ENCODE results near the gene UBIAD1.

The UBIAD1 gene

DNA sequence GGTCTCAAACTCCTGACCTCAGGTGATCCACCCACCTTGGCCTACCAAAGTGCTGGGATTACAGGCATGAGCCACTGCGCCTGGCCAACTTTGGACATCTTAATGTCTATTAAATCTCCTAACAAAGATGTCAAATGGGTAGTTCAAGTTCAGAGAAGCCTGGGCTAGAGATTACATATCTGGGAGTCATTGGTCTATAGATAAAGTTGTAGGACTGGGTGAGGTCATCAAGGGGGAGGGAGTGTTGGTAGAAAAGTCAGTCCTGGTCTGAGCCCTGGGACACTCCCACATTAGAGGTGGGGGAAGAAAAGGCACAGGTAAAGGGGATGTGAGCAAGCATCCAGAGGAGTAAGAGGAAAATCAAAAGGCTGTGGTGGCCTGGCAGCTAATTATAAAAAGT, 6.6 kb downstream of the UBIAD1 start:
- no peak for DNase-seq (ENCODE audit: low read depth, low spot score)
- Histone ChIP-seq H3K4me1 (ENCODE audit: control insufficient read depth, insufficient read depth, low read length) (no peaks in the 10 kb centered on the region; the same call in 1 of the 2 replicates), H3K36me3 (ENCODE audit: control insufficient read depth, insufficient read depth, low read length) (no peaks in the 10 kb centered on the region), H3K4me3 (ENCODE audit: low read length) (no peak overlapping the region), H3K27ac (ENCODE audit: low read length) (no peak overlapping the region), H3K27me3 (ENCODE audit: control insufficient read depth, insufficient read depth, low read length) (no peaks in the 10 kb centered on the region), H3K9me3 (ENCODE audit: control insufficient read depth, insufficient read depth, low read length) (no peaks in the 10 kb centered on the region)
- WGBS (ENCODE audit: insufficient coverage, insufficient read length) = no CpG with 5 or more reads among the region's 1 CpG

GRCh38 chr1:11280719-11281376, 7.8 kb downstream of the UBIAD1 start:
- Histone ChIP-seq H3K4me1 (ENCODE audit: control insufficient read depth, insufficient read depth, low read length) (peaks cover 4% of the 10 kb centered on the region), H3K9me3 (ENCODE audit: control insufficient read depth, insufficient read depth, low read length) (no peaks in the 10 kb centered on the region), H3K36me3 (ENCODE audit: control insufficient read depth, insufficient read depth, low read length) (no peaks in the 10 kb centered on the region), H3K27ac (ENCODE audit: low read length) (no peak overlapping the region), H3K4me3 (ENCODE audit: low read length) (no peak overlapping the region), H3K27me3 (ENCODE audit: control insufficient read depth, insufficient read depth, low read length) (no peaks in the 10 kb centered on the region)
- no CpG with 5 or more reads among the region's 4 CpGs for WGBS (ENCODE audit: insufficient coverage, insufficient read length)
- DNase-seq (ENCODE audit: low read depth, low spot score) = no peak

- Histone ChIP-seq H3K4me1 (ENCODE audit: control insufficient read depth, insufficient read depth, low read length) (peaks cover 7% of the 10 kb centered on the region), H3K9me3 (ENCODE audit: control insufficient read depth, insufficient read depth, low read length) (no peaks in the 10 kb centered on the region), H3K27ac (ENCODE audit: low read length) (no peak overlapping the region), H3K4me3 (ENCODE audit: low read length) (no peak overlapping the region), H3K27me3 (ENCODE audit: control insufficient read depth, insufficient read depth, low read length) (no peaks in the 10 kb centered on the region), H3K36me3 (ENCODE audit: control insufficient read depth, insufficient read depth, low read length) (no peaks in the 10 kb centered on the region)
- no peak for DNase-seq (ENCODE audit: low read depth, low spot score)
- no CpG with 5 or more reads among the region's 8 CpGs for WGBS (ENCODE audit: insufficient coverage, insufficient read length)
Observed at GRCh38 chr1:11281518-11282331, 8.7 kb downstream of the UBIAD1 start.

DNA sequence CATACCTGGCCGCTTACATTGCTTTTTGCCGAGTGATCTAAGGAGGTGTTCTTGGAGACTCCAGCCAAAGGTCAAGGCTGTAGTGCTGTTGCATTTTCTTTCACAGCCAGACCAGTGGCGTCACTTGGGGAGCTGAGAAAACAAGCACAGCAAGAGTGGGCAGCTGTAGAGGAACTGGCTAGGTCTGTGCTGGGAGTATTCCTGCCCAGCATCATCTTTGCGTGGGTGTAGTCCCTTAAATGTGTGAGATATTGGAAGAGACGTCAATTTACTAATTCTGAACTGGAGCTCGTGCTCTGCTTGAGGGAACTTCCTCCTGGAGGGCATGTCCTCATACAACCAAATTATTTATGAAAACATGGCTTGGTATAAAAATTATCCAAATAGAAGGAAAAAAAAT, 10.2 kb downstream of the UBIAD1 start:
- DNase-seq (ENCODE audit: low read depth, low spot score) = no peak
- Histone ChIP-seq H3K4me1 (ENCODE audit: control insufficient read depth, insufficient read depth, low read length) (peaks cover 11% of the 10 kb centered on the region), H3K9me3 (ENCODE audit: control insufficient read depth, insufficient read depth, low read length) (no peaks in the 10 kb centered on the region), H3K36me3 (ENCODE audit: control insufficient read depth, insufficient read depth, low read length) (no peaks in the 10 kb centered on the region), H3K4me3 (ENCODE audit: low read length) (no peak overlapping the region), H3K27me3 (ENCODE audit: control insufficient read depth, insufficient read depth, low read length) (no peaks in the 10 kb centered on the region), H3K27ac (ENCODE audit: low read length) (no peak overlapping the region)
- no CpG with 5 or more reads among the region's 6 CpGs for WGBS (ENCODE audit: insufficient coverage, insufficient read length)

DNA sequence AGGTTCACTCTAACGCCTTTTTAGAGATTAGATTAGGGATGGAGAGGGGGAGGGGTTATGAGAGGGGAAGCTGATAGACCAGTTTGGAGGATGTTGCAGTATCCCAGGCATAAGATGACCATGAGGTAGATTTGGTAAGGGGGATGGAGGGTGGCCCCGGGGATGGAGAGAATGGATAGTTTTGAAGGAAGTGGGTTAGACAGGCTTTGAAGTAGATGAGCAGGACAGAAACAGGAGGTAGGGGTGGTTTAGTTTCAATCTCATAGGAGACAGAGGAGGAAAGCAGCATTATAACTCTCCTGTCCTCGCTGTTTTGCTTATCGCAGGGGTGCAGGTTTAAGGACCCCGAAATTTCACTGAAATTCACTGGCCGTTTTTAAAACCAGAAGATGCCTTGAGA, 11.8 kb downstream of the UBIAD1 start:
- DNase-seq (ENCODE audit: low read depth, low spot score) = no peak
- 100% methylated on average over 1 of the region's 6 CpGs for WGBS (ENCODE audit: insufficient coverage, insufficient read length)
- Histone ChIP-seq H3K36me3 (ENCODE audit: control insufficient read depth, insufficient read depth, low read length) (no peaks in the 10 kb centered on the region), H3K27ac (ENCODE audit: low read length) (no peak overlapping the region), H3K4me1 (ENCODE audit: control insufficient read depth, insufficient read depth, low read length) (peaks cover 11% of the 10 kb centered on the region), H3K4me3 (ENCODE audit: low read length) (no peak overlapping the region), H3K9me3 (ENCODE audit: control insufficient read depth, insufficient read depth, low read length) (no peaks in the 10 kb centered on the region), H3K27me3 (ENCODE audit: control insufficient read depth, insufficient read depth, low read length) (no peaks in the 10 kb centered on the region)

DNA sequence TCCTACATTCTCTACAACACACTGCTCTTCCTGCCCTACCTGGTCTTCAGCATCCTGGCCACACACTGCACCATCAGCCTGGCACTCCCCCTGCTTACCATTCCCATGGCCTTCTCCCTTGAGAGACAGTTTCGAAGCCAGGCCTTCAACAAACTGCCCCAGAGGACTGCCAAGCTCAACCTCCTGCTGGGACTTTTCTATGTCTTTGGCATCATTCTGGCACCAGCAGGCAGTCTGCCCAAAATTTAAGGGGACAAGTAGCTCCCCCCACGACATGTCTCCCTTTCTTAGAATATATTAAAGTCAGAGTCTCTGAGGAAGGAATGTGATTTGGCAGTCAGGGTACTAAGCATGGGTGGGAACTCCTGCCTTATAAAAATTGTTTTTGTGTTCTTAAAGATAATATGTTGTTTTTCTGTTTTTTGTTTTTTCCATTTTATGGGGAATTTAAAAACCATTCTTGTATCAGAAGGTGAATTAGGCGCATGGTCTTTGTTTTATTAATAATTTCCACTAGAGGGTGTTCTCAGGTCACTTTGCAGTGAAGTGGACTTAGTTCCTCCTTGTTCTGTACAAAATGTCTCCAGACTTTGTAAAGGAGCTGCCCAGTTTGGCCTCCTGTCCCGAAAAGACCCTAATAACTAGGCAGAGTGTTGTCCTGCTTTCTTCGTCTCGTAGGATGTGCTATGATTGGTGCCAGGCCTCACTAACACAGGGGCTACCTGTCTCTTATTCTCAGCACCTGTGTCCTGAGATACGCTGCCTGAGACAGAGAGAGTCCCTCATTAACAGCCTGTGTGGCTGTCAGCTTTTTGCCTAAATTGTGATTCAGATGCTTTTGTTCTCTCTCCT, 13.1 kb downstream of the UBIAD1 start:
- peaks cover 11% of the 10 kb centered on the region for H3K4me1 ChIP-seq (ENCODE audit: control insufficient read depth, insufficient read depth, low read length)
- no peaks in the 10 kb centered on the region for H3K9me3 ChIP-seq (ENCODE audit: control insufficient read depth, insufficient read depth, low read length)
- no peaks in the 10 kb centered on the region for H3K27me3 ChIP-seq (ENCODE audit: control insufficient read depth, insufficient read depth, low read length)
- no CpG with 5 or more reads among the region's 7 CpGs for WGBS (ENCODE audit: insufficient coverage, insufficient read length)
- no peaks in the 10 kb centered on the region for H3K36me3 ChIP-seq (ENCODE audit: control insufficient read depth, insufficient read depth, low read length)
- H3K27ac ChIP-seq (ENCODE audit: low read length) = peak overlapping the region; percentile 62
- H3K4me3 ChIP-seq (ENCODE audit: low read length) = no peak overlapping the region
- no peak for DNase-seq (ENCODE audit: low read depth, low spot score)

DNA sequence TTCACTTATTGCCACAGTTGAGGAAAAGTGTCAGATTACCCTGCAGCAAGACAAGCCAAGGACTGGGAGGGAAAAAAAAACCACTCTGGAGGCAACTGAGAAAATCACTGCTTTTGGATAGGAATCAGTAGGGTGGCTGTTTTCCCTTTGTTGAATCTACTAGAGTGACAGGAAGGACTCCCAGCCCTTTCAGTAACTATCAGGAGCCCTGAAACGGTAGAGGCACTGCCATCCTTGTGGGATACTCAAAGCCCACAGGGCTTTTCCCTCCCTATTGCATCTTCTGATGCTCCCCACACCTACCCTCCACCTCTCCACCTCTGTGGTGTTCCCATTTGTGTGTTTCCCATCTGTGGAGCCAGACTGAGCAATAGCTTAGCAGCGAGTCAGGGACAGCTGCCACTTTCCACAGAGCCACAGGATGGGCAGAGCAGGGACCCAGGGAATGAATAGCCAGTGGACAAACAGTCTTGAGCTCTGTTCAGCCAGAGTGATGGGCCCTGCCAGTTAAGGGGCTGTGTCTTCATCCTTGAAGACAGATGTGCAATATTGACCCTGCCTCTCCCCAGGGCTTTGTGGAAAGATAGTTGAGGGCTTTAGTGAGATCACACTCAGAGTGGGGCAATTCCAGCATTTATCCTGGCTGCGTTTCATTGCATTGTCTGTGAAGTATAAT, 13.9 kb downstream of the UBIAD1 start:
- peak overlapping the region; percentile 40 for H3K27ac ChIP-seq (ENCODE audit: low read length)
- no peaks in the 10 kb centered on the region for H3K36me3 ChIP-seq (ENCODE audit: control insufficient read depth, insufficient read depth, low read length)
- H3K27me3 ChIP-seq (ENCODE audit: control insufficient read depth, insufficient read depth, low read length) = no peaks in the 10 kb centered on the region
- peak; percentile 63 for DNase-seq (ENCODE audit: low read depth, low spot score)
- WGBS (ENCODE audit: insufficient coverage, insufficient read length) = no CpG with 5 or more reads among the region's 3 CpGs
- peaks cover 11% of the 10 kb centered on the region for H3K4me1 ChIP-seq (ENCODE audit: control insufficient read depth, insufficient read depth, low read length)
- H3K9me3 ChIP-seq (ENCODE audit: control insufficient read depth, insufficient read depth, low read length) = no peaks in the 10 kb centered on the region
- H3K4me3 ChIP-seq (ENCODE audit: low read length) = no peak overlapping the region

DNA sequence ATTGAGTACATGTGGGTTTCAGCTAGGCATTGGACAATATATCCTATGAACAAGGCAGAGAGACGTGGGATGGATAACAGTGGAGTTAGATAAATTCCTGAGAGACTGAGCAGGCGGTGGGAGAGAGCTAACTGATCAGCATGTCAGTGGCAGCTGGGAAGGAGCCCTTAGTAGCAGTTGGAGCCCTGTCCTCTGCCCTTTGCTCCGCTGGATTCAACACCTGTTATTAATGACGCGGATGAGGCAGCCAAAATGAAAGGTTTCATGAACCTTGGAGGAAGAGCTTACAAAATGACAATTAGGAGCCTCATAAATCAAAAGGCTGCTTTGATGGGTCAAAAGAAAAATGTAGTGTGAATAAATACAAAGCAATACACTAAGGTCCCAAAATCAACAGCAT, 16.1 kb downstream of the UBIAD1 start:
- no CpG with 5 or more reads among the region's 5 CpGs for WGBS (ENCODE audit: insufficient coverage, insufficient read length)
- peaks cover 11% of the 10 kb centered on the region for H3K4me1 ChIP-seq (ENCODE audit: control insufficient read depth, insufficient read depth, low read length)
- no peak overlapping the region for H3K4me3 ChIP-seq (ENCODE audit: low read length)
- no peak overlapping the region for H3K27ac ChIP-seq (ENCODE audit: low read length)
- DNase-seq (ENCODE audit: low read depth, low spot score) = no peak
- H3K36me3 ChIP-seq (ENCODE audit: control insufficient read depth, insufficient read depth, low read length) = no peaks in the 10 kb centered on the region
- H3K9me3 ChIP-seq (ENCODE audit: control insufficient read depth, insufficient read depth, low read length) = no peaks in the 10 kb centered on the region
- H3K27me3 ChIP-seq (ENCODE audit: control insufficient read depth, insufficient read depth, low read length) = no peaks in the 10 kb centered on the region

DNA sequence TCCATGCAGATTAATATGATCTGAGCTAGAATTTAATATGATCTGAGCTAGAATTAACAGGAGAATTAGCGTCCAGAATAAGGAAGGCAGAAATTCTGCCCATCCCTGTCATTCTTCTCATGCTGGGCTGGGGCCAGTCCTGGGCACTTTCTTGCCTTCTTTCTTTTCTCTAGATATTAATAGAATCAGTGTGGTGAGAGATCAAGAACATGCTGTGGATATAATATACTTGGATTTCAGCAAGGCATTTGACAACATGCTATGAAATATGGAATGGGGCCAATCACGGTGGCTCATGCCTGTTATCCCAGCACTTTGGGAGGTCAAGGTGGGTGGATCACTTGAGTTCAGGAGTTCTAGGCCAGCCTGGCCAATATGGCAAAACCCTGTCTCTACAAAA, 18.1 kb downstream of the UBIAD1 start:
- no peak for DNase-seq (ENCODE audit: low read depth, low spot score)
- H3K36me3 ChIP-seq (ENCODE audit: control insufficient read depth, insufficient read depth, low read length) = no peaks in the 10 kb centered on the region
- no CpG with 5 or more reads among the region's 2 CpGs for WGBS (ENCODE audit: insufficient coverage, insufficient read length)

GRCh38 chr1:11293856-11294255, 20.9 kb downstream of the UBIAD1 start:
- H3K4me3 ChIP-seq (ENCODE audit: low read length) = no peak overlapping the region
- WGBS (ENCODE audit: insufficient coverage, insufficient read length) = no CpG with 5 or more reads among the region's 6 CpGs
- H3K9me3 ChIP-seq (ENCODE audit: control insufficient read depth, insufficient read depth, low read length) = no peaks in the 10 kb centered on the region
- no peaks in the 10 kb centered on the region for H3K36me3 ChIP-seq (ENCODE audit: control insufficient read depth, insufficient read depth, low read length)
- H3K27ac ChIP-seq (ENCODE audit: low read length) = no peak overlapping the region
- H3K27me3 ChIP-seq (ENCODE audit: control insufficient read depth, insufficient read depth, low read length) = no peaks in the 10 kb centered on the region
- peaks cover 4% of the 10 kb centered on the region for H3K4me1 ChIP-seq (ENCODE audit: control insufficient read depth, insufficient read depth, low read length)
- no peak for DNase-seq (ENCODE audit: low read depth, low spot score)

More for the DNA sequence above, 18.1 kb downstream of the UBIAD1 start:
- no peaks in the 10 kb centered on the region for H3K27me3 ChIP-seq (ENCODE audit: control insufficient read depth, insufficient read depth, low read length)
- H3K4me3 ChIP-seq (ENCODE audit: low read length) = no peak overlapping the region
- H3K9me3 ChIP-seq (ENCODE audit: control insufficient read depth, insufficient read depth, low read length) = no peaks in the 10 kb centered on the region
- H3K4me1 ChIP-seq (ENCODE audit: control insufficient read depth, insufficient read depth, low read length) = peaks cover 6% of the 10 kb centered on the region
- H3K27ac ChIP-seq (ENCODE audit: low read length) = no peak overlapping the region

Data from iPS DF 6.9 (cell line).